PFSK-1 (cell line): ENCODE results near the gene ABLIM2.

ENCODE experiments used
- POLR2AphosphoS5 ChIP-seq: IDR thresholded peaks from 2 replicates; pipeline ENCODE4 v1.6.1; 2012; ENCODE audit warnings: low read depth, mild to moderate bottlenecking, control low read depth, low read length, moderate library complexity
- TAF1 ChIP-seq: IDR thresholded peaks from 2 replicates; pipeline ENCODE4 v1.6.1; 2012; ENCODE audit warnings: low read length, control low read depth, borderline replicate concordance; ENCODE audit not compliant: insufficient read depth

GRCh38 chr4:8129136-8129535, 29.5 kb downstream of the ABLIM2 start:
- TF ChIP-seq TAF1 = no peak
- no peak for TF ChIP-seq POLR2AphosphoS5
